HG03575 (cell line): Measurements from ENCODE around the gene OTUB1.
"Not testable (repeated sequence)": the region's sequence is repeated elsewhere in the genome, so short reads cannot be mapped to it uniquely, and the experiment has no call there.

ENCODE experiments used
- ATAC-seq: cut with Tn5 transposase; IDR thresholded peaks from one replicate; pipeline ENCODE4 v1.9.1; 2021; ENCODE audit not compliant: unreplicated experiment, insufficient number of reproducible peaks, low FRiP score; ENCODE audit errors: extremely low read depth

Gene OTUB1

DNA sequence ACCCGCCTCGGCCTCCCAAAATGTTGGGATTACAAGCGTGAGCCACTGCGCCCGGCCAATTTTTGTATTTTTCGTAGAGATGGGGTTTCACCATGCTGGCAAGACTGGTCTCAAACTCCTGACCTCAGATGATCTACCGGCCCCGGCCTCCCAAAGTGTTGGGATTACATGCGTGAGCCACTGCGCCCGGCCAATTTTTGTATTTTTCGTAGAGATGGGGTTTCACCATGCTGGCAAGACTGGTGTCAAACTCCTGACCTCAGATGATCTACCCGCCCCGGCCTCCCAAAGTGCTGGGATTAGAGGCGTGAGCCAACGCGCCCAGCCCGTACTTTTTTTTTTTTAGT lies 12.4 kb upstream of the OTUB1 start:
- not testable (repeated sequence) for ATAC-seq

DNA sequence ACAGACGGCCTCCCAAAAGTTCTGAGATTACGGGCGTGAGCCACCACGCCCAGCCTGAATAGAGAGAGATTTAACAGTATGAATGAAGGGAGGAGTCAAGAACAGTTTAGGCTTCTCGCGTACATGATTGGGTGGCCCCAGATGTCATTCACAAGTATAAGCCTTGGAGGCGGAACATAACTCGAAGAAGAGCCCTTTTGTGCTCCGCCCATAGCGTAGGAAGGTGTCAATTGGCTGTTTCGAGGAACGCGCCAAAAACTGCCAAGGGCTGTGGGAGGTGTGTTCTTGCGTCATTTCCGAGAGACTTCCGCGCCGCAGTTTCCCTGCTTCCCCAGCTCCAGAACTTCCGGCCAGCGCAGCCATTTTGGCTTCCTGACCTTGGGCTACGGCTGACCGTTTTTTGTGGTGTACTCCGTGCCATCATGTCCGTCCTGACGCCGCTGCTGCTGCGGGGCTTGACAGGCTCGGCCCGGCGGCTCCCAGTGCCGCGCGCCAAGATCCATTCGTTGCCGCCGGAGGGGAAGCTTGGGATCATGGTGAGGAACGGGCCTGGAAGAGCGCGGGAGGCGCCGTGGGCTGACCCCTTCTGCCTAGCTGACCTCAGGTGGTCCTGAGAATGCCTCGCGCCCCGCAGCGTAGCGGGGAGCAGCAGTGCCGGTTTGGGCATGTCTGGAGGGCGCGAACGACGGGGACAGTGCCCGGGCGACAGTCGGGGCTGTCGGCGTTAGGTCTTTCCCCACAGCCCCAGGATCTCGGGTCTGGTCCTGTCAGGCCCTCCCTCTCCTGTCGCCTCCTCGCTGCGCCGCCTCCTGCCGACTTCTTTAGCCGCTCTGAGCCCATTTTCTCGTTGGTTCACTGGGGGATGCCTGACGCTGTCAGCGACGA lies 11.7 kb upstream of the OTUB1 start, which contains the start of gene COX8A:
TSS of gene COX8A (plus strand) at position 362 of the 885 bp plus-strand sequence. CDS start at position 423, 61 bp downstream.
- ATAC-seq = peak; percentile 89

DNA sequence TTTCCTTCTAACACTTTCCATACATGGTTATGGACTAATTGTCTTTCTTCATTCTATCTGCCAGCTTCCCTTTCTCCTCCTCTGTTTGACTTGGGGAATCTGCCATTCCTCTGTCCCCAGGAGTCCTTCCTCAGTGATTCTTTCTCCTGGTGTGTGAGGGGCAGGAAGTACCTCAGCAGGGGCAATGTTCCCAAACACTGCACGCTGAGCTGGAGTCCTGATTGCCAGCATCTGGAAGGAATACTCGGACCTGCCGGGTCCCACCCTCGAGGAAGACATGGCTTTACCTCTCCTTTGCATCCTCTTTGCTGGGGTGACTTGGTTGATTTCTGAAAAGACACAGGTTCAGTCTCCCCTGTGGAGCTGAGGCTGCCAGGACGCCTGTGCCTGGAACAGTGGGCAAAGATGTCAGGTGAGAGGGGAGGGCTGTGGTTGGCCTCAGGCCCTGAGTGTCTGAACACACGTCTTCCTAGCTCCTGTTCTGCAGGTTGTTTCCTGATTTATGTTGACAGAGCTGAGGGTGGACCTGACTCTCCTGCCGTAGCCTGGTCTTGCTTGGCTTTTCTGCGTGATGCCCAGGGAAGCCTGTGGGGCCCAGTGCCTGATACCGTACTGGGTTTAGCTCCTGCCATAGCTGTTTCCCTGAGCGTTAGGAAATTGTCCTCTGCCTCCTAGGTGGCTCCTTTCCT lies 7.5 kb upstream of the OTUB1 start:
- ATAC-seq = no peak

DNA sequence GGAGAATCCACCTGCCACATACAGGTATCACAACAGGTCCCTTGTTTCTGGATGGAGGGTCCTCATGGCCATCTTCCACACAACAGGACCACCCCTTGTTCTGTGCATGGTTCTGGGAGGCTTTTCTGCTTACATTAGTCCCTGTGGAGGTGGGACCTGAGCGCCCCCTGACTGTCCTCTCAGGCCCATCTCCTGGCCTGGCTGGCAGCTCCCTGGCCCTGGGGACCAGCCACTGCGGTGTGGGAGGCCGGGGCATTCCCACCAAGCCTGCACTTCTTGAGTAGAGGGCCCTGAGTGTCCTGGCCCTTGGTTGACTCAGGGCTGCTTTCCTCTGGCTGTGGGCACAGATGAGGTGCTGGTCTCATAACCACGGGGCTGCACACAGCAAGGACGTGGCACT lies 6.8 kb upstream of the OTUB1 start:
- ATAC-seq = no peak

DNA sequence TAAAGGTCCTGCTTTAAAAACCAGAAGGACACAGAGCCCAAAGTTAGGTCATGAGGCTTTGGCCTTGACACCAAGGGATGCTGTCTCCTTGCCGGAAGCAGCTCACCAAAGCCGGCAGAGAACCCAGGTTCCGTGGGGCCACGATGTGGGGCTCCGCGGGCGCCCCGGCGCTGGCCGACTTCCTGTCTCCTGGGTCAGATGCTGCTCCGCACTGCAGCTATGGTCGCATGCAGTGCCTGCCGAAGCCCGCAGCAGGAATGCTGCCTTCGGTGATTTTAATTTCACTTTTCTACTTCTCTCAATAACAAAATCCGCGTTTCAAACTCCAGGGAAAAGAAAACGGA lies 454 bp upstream of the OTUB1 start:
- no peak for ATAC-seq

DNA sequence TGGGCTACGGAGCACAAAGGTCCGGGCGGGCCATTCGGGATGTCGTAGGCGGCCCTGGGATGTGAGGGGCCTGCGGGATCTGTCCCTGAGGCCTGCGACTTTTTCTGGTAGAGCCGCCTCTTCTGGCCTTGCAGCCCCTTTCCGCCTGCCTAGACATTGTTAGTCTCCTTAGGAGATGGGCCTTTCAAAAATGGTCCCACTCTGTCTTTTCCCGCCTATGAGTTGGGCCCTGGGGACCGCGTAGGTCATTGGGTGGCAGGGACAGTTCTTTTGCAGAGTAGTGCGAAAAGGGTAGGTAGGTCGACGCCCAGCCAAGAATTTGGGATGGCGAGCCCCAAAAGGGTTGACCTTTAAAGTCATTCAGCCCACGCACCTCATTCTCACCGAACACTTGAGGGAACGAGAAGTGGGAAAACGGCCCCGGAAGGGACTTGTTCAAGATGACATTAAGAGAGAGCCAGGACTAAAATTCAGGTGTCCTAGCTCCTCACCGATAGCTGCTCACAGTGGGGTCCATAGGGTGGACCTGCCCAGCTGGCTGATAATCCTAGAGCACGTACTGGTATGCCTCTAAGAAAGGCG lies 785 bp downstream of the OTUB1 start:
- no peak for ATAC-seq

DNA sequence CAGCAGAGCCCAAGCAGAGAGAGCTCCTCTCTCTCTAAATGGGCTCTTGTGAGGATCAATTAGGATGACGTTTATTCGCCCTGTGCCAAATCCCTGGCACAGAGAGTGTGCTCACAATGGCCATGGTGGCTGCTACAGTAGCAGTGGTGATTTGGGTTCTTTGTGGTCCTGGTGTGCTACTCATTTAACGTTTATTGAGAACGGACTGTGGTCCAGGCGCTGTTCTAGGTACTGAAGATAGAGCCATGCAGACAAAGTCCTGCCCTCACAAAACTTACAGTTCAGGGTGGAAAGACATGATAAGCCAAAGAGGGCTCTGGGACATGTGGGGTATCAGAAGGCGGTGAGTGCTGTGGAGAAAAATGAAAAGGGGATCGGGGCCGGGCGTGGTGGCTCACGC lies 5.3 kb downstream of the OTUB1 start:
- ATAC-seq = no peak

DNA sequence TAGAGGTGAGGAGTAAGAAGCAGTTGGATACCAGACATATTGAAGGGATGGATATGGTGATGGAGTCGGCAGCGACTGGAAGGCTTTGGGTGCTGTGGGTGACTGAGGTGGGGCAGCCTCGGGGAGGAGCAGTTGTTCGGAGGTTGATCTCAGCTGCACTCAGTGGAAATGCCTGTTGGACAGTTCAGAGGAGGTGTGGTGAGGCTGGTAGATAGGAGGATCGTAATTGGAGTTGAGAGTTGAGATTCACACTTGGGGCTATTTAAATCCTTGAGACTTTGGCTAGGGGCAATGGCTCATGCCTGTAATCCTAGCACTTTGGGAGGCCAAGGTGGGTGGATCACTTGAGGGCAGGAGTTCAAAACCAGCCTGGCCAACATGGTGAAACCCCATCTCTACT lies 6.9 kb downstream of the OTUB1 start:
- no peak for ATAC-seq

DNA sequence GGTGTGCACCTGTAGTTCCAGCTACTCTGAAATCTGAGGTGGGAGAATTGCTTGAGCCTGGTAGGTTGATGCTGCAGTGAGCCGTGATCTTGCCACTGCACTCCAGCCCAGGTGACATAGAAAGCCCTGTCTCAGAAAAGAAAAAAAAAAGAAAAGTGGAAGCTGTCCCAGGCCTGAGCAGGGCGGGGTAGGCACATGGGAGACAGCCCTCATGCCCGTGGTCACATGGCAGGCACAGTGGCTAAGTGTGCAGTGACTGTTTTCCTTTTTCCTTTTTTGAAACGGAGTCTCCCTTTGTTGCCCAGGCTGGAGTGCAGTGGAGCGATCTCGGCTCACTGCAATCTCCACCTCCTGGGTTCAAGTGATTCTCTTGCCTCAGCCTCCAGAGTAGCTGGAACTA lies 7.8 kb downstream of the OTUB1 start:
- no peak for ATAC-seq

DNA sequence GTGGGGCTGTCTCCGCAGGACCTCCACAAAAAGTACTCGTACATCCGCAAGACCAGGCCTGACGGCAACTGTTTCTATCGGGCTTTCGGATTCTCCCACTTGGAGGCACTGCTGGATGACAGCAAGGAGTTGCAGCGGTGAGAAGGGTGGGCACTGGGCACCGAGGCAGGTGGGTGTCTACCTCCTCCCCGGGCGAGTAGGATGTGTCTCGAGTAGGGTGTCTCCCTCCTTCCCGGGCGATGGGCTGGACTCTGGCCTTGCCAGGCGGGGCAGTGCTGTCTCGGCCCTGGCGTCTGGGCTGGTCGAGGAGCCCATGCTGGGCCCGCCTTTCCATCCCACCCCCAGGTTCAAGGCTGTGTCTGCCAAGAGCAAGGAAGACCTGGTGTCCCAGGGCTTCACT lies 10.3 kb downstream of the OTUB1 start:
- no peak for ATAC-seq

DNA sequence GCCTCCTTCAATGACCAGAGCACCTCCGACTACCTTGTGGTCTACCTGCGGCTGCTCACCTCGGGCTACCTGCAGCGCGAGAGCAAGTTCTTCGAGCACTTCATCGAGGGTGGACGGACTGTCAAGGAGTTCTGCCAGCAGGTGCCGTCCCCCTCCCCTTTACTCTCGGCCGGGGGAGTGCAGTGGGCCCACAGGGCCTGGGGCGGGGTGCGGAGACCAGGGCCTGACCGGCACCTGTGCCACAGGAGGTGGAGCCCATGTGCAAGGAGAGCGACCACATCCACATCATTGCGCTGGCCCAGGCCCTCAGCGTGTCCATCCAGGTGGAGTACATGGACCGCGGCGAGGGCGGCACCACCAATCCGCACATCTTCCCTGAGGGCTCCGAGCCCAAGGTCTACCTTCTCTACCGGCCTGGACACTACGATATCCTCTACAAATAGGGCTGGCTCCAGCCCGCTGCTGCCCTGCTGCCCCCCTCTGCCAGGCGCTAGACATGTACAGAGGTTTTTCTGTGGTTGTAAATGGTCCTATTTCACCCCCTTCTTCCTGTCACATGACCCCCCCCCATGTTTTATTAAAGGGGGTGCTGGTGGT lies 11.0 kb downstream of the OTUB1 start:
- no peak for ATAC-seq

DNA sequence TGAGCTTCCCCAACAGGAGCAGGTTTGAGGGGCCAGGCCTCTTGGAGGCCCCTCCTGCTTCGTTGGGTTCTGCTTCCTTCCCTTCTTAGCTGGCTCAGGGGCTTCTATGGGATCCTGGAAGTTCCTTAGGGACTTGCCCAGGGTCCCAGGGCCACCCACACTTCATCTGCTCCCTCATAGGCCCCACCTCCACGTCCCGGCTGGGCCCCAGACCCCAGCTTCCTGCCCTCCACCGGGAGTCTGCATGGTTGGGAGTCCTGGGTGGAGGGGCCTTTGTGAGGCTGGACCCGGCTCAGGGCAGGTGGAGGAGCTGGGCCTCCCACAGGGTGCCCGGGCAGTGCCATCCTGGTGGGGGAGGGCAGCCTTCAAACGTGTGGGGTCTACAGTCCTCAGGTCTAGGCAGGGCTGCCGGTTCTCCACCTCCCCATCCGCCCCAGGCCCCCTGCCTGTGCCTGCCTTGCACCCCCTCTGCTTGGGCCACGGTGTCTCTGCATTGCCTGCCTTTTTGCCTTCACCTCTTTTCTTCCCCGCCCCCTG lies 11.6 kb downstream of the OTUB1 start:
- ATAC-seq = no peak

DNA sequence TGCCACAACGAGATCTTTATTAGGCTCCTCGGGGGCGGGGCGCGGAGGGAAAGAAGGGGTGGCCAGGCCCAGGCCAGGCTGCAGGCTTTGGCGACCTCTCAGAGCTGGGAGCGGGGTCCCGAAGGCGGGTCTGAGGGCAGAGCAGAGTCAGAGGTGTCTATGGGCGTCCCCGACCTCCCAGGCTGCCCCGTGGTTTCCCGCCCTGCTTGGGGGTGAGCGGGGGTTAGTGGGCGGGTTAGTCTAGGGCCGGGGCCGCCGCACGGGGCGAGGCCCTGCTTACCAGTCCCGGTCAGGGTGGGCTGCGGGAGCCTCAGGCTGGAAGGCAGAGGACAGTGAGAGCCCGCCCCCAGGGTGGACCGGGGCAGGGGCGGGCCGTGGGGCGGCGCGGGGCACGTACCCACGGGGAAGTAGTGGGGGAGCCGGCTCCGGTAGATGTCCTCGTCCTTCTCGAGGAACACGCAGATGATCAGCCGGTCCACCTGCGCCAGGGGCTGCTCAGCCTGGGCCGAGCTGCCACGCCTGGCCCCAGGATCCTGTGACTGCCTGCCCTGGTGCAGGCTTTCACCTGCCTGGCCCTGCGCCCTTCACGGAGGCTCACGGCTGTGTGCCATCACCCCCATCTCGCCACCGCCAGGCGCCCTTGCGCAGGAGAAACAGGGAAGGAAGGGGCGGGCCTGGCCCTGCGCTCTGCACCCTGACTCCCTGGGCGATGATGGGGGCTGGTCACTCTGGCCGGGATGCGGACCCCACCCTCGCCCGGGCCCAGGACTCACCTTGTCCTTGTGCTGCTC lies 12.5 kb downstream of the OTUB1 start:
- no peak for ATAC-seq

DNA sequence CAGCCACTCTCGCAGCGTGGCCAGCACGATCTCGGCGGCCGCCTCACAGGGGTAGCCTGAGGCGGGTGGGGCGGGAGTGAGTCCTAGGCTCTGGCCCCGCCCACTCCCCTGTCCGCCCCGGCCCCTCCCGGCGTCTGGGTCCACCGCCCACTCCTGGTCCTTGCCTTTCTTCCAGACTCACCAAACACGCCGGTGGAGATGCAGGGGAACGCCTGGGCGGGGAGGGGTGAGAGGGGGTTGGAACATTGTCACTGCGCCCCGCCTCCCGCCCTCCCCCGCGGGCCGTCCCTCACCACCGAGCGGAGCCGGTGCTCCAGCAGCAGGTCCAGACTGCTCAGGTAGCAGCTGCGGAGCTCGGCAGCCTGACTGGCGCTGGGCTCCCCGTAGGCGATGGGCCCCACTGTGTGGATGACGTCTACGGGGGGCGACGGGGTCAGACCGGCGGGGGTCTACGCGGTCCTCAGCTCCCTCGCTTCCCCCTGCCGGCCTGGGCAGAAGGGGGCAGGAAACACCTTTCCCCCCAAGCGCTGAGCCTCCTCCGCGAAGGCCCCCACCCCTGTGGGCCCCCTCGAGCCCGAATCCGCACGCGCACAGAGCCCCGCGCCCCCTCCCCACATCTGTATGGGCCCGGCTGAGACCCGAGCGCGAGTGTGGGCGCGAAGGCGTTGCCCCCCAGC lies 13.2 kb downstream of the OTUB1 start:
- no peak for ATAC-seq

DNA sequence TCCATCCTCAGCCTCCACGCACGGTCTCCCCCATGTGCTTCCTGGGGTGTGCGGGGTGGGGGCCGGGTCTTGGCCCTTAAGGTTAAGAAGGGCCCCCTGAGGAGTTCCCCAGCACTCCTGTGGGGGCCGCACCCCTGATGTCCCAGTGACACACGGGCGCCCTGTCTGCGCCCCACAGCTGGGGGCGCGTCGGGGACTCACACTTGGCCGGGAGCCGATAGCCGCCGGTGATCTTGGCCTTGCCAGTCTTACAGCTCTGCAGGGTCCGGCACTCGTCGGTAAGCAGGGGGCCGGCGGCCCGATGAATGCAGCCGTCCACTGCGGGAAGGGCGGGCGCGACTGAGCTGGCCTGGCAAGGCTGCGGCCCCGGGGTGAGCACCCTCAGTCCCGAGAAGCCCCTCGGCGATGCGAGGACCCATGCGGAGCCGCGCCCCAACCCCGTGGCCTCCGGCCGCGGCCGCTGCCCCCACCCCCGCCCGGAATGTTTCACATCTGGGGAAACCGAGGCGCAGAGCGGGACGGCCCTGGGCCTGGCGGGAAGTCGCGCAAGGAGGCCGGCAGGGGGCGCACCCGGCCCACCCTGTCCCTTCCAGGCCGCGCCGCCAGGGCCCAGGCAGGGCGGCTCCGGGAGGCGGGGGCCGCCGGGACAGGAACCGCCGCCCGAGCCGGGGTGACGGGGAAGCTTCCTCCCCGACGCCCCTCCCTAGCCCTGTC lies 13.9 kb downstream of the OTUB1 start:
- no peak for ATAC-seq

DNA sequence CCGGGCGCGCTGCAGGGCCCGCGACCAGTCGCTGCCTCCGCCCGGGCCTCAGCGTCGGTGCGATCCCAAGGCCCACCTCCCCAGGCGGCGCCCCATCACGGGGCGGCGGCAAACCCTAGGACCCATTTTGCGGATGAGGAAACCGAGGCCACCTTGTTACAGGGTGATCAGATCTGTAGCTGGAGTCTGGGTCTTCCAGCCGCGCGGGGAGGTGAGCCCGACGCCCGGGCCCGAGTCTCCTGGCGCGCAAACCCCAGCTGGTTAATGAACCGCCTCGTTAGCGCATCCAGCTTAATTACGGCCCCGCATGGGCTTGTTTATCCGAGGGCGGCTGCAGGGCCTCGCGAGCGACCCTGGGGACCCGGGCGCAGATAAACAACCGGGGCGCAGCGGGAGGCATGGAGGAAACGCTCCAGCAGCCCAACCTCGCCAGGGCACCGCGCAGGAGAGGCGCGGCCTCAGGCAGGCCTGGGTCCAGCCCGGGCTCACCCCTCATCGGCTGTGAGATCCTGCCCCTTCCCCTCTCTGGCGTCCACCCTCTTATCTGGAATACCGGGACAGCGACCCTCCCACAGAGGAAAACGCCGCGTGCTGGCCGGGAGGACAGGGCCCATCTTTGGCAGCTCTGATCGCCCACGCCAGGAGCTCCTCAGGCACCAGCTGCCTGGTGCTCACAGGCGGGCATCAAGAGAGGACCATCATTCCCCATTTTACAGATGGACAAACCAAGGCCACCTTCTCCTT lies 14.7 kb downstream of the OTUB1 start:
- ATAC-seq = no peak
